Ureter (tissue), 1 donor: ENCODE data around the gene TTC3. TPM values are rescaled to one million over a fixed set of nuclear protein-coding genes. Genes with fewer than 3 reads are reported as not detected.

ENCODE experiments used
- DNase-seq: peaks from one replicate; pipeline ENCODE4 v3.0.0-alpha.2; 2020; ENCODE audit warnings: low spot score
- total RNA-seq: library from RNA; stranded (reverse); gene quantifications from one replicate; pipeline ENCODE4 v1.2.4, GENCODE V29; 2023
- donor health status: DM: yes; HTN: yes; CAD: no.

TTC3 gene
- total RNA-seq, 1 donor from 2014 or later: 130 TPM

- no peak for DNase-seq
Measured at GRCh38 chr21:37149411-37149810, 76.4 kb downstream of the TTC3 start.

GRCh38 chr21:37153196-37153934 lies 80.3 kb downstream of the TTC3 start:
- no peak for DNase-seq

- DNase-seq: no peak
Measured at GRCh38 chr21:37153935-37154350, 80.9 kb downstream of the TTC3 start.

- no peak for DNase-seq
Measured at GRCh38 chr21:37155186-37155585, 82.1 kb downstream of the TTC3 start.

GRCh38 chr21:37157938-37158337 lies 84.9 kb downstream of the TTC3 start:
- no peak for DNase-seq

- no peak for DNase-seq
Measured at GRCh38 chr21:37159053-37159776, 86.2 kb downstream of the TTC3 start.

GRCh38 chr21:37159949-37160348 lies 86.9 kb downstream of the TTC3 start:
- no peak for DNase-seq

- no peak for DNase-seq
Measured at GRCh38 chr21:37164742-37165141, 91.7 kb downstream of the TTC3 start.

- no peak for DNase-seq
Measured at GRCh38 chr21:37165586-37165985, 92.5 kb downstream of the TTC3 start.

- no peak for DNase-seq
Measured at GRCh38 chr21:37166733-37167132, 93.7 kb downstream of the TTC3 start.

GRCh38 chr21:37168666-37169065 lies 95.6 kb downstream of the TTC3 start:
- no peak for DNase-seq

- DNase-seq: no peak
Measured at GRCh38 chr21:37172646-37173045, 99.6 kb downstream of the TTC3 start.

GRCh38 chr21:37176716-37177115 lies 103.7 kb downstream of the TTC3 start:
- peak; percentile 60 for DNase-seq

- DNase-seq: no peak
Measured at GRCh38 chr21:37181059-37181458, 108.0 kb downstream of the TTC3 start.

GRCh38 chr21:37182222-37182621 lies 109.2 kb downstream of the TTC3 start:
- no peak for DNase-seq

- DNase-seq: no peak
Measured at GRCh38 chr21:37183749-37184148, 110.7 kb downstream of the TTC3 start.

- DNase-seq: no peak
Measured at GRCh38 chr21:37184784-37185593, 111.9 kb downstream of the TTC3 start.

GRCh38 chr21:37186983-37187382 lies 113.9 kb downstream of the TTC3 start:
- no peak for DNase-seq

- DNase-seq: no peak
Measured at GRCh38 chr21:37188825-37189224, 115.8 kb downstream of the TTC3 start.

GRCh38 chr21:37192019-37192418 lies 119.0 kb downstream of the TTC3 start:
- no peak for DNase-seq

GRCh38 chr21:37193006-37193405 lies 120.0 kb downstream of the TTC3 start:
- no peak for DNase-seq

GRCh38 chr21:37193676-37194075 lies 120.6 kb downstream of the TTC3 start:
- no peak for DNase-seq
